Smooth muscle cell (in vitro differentiated cells): ENCODE data around the gene SLC38A10. TPM values are rescaled to one million over a fixed set of nuclear protein-coding genes. Genes with fewer than 3 reads are reported as not detected.
A peak's percentile ranks its signal among the peaks of the same experiment; 100 is the strongest.

ENCODE experiments used
- DNase-seq: peaks from one replicate; lab custom pipeline; 2025; ENCODE audit not compliant: unreplicated experiment; lab: John Stamatoyannopoulos, UW
- H2AFZ ChIP-seq: fragments of 200-600 bp; sonication (generic); 2 replicates; pipeline ENCODE4 v1.6.0; 2016; ENCODE audit warnings: antibody characterized with exemption, low read depth, mild to moderate bottlenecking
- H3F3A ChIP-seq: fragments of 200-600 bp; sonication (generic); 2 replicates; pipeline ENCODE4 v1.6.0; 2017; ENCODE audit warnings: antibody characterized with exemption, low read depth
- H3K27ac ChIP-seq: fragments of 200-600 bp; sonication (generic); 2 replicates; pipeline ENCODE4 v1.5.1; 2016; ENCODE audit warnings: low read depth, mild to moderate bottlenecking
- H3K27me3 ChIP-seq: fragments of 200-600 bp; sonication (generic); 2 replicates; pipeline ENCODE4 v1.6.1; 2016; ENCODE audit warnings: low read depth, mild to moderate bottlenecking
- H3K36me3 ChIP-seq: fragments of 200-600 bp; sonication (generic); 2 replicates; pipeline ENCODE4 v1.5.1; 2016; ENCODE audit warnings: low read depth
- H3K4me1 ChIP-seq: fragments of 200-600 bp; sonication (generic); 2 replicates; pipeline ENCODE4 v1.5.1; 2016; ENCODE audit warnings: low read depth
- H3K4me2 ChIP-seq: fragments of 200-600 bp; sonication (generic); 2 replicates; pipeline ENCODE4 v1.6.0; 2016; ENCODE audit warnings: mild to moderate bottlenecking
- H3K4me3 ChIP-seq: fragments of 200-600 bp; sonication (generic); 2 replicates; pipeline ENCODE4 v1.5.1; 2016; ENCODE audit warnings: mild to moderate bottlenecking
- H3K79me2 ChIP-seq: fragments of 200-600 bp; sonication (generic); 2 replicates; pipeline ENCODE4 v1.6.0; 2016; ENCODE audit warnings: low read depth, mild to moderate bottlenecking
- H3K9ac ChIP-seq: fragments of 200-600 bp; sonication (generic); 2 replicates; pipeline ENCODE4 v1.6.0; 2016; ENCODE audit warnings: low read depth
- H3K9me3 ChIP-seq: fragments of 200-600 bp; sonication (generic); replicated peaks from 2 replicates; pipeline ENCODE4 v1.5.1; 2016; ENCODE audit warnings: low read depth
- H4K20me1 ChIP-seq: fragments of 200-600 bp; sonication (generic); 2 replicates; pipeline ENCODE4 v1.6.0; 2016; ENCODE audit warnings: low read depth
- WGBS: methylation state at CpG from one replicate; pipeline ENCODE4 v1.1.7; 2016; ENCODE audit warnings: low lambda C conversion rate; 5-methylcytosine and 5-hydroxymethylcytosine counted together
- polyA plus RNA-seq: library from polyadenylated mRNA; unstranded; fragments of >200 nt; fragmentation: Nextera tagmentation; extraction: Ambion mirVana; gene quantifications from 2 replicates; pipeline ENCODE4 v1.2.1, GENCODE V29; 2016
- total RNA-seq: library from RNA; depleted of rRNA; stranded (reverse); fragments of >200 nt; gene quantifications from 2 replicates; pipeline ENCODE4 v1.2.3, GENCODE V29; 2014
- TF ChIP-seq, protein P1 (sequence below): fragments of 200-600 bp; sonication (generic); IDR thresholded peaks from 2 replicates; pipeline ENCODE4 v1.5.1; 2017; ENCODE audit warnings: borderline replicate concordance, mild to moderate bottlenecking, antibody characterized with exemption; ENCODE audit not compliant: insufficient read depth, poor library complexity, severe bottlenecking

The SLC38A10 gene
- total and polyA plus RNA-seq, 2 experiments from 2014 or later = 61.6 to 97.1 TPM

DNA sequence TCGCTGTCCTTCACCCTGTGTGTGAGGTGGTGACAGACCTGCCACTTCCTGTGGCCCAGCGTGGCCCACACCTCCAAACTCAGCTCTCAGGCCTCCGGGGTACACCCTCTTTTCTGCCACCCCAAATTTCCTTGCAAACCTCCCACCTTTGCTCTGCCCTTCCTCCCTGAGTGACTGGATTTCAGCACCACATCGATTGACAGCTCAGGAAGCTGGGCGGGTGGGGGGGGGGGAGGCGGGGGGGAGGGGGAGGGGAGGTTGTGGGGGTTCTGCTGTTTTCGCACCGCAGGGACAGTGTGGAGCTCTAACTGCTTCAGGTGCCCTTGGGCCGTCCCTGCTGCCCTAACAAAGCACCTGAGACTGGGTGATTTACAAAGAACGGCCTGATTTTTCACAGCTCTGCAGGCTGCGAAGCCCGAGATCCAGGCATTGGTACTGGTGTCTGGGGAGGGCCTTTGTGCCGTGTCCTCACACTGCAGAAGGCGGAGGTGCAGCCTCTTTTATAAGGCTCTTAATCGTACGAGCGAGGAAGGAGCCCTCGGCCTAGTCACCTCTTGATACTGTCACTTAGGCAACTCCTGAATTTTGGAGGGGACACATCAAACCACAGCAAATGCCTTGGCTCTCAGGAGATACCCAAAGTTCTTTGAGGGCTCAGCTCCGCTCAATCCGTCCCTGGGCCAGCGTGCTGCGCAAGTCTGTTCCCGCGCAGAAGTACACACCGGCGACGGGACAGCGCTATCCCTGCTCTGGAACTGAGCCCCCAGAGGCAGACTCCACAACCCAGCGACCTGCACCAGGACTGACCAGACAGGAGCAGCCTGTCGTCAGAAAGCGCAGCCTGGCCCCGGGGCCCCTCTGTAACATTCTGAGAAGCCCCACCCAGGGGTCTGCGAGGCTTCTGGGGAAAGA lies 52.4 kb downstream of the SLC38A10 start:
- WGBS = 85% methylated on average over 30 of the region's 33 CpGs
- peaks cover 7% of the 10 kb centered on the region for H3K4me1 ChIP-seq
- H3K27me3 ChIP-seq = no peaks in the 10 kb centered on the region
- no peak for DNase-seq
- peaks cover 6% of the 10 kb centered on the region for H3F3A ChIP-seq
- H3K36me3 ChIP-seq = no peaks in the 10 kb centered on the region
- H3K9ac ChIP-seq = no peak overlapping the region
- no peaks in the 10 kb centered on the region for H3K9me3 ChIP-seq
- TF ChIP-seq, protein P1, sequence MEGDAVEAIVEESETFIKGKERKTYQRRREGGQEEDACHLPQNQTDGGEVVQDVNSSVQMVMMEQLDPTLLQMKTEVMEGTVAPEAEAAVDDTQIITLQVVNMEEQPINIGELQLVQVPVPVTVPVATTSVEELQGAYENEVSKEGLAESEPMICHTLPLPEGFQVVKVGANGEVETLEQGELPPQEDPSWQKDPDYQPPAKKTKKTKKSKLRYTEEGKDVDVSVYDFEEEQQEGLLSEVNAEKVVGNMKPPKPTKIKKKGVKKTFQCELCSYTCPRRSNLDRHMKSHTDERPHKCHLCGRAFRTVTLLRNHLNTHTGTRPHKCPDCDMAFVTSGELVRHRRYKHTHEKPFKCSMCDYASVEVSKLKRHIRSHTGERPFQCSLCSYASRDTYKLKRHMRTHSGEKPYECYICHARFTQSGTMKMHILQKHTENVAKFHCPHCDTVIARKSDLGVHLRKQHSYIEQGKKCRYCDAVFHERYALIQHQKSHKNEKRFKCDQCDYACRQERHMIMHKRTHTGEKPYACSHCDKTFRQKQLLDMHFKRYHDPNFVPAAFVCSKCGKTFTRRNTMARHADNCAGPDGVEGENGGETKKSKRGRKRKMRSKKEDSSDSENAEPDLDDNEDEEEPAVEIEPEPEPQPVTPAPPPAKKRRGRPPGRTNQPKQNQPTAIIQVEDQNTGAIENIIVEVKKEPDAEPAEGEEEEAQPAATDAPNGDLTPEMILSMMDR = no peak
- H2AFZ ChIP-seq = no peak overlapping the region
- no peak overlapping the region for H3K4me2 ChIP-seq
- H3K4me3 ChIP-seq = no peak overlapping the region
- peaks cover 26% of the 10 kb centered on the region for H3K79me2 ChIP-seq
- peaks cover 16% of the 10 kb centered on the region for H4K20me1 ChIP-seq
- no peak overlapping the region for H3K27ac ChIP-seq

DNA sequence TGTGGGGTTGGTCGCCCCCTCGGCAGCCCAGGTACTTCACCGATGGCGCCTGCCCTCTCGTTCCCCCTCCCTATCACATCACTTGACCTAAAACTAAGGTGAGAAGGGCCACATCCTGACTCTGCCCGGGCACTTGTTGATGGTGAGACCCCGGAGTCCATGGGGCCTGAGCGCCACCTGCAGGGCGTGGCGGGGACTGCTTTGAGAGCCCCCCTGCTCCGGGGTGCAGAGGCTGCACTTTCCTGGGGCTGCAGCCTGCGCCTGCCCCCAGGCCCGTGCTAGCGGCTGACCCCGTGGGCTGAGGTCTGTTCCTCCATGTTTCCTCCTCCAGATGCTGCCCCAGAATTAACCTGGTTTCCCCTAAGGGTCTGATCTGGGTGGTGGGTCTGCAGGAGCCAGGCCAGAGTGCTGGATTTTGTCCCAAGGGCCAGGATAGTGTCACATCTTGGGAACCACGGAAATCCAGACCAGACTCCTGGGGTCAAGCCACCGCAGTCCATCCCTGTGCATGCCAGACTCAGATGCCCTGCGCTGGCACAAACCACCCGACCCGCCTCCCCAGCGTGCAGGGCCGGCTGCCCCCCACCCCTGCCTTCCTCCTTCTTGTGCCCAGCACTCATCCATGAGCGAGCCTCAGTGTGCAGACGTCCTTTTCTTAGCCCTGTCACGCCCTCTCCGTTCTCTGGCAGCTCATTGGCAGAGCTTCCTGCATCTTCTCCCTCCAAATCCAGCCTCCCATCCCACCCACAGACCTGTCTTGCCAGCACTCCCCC lies 53.3 kb downstream of the SLC38A10 start:
- H3K27ac ChIP-seq = no peak overlapping the region
- no peaks in the 10 kb centered on the region for H3K27me3 ChIP-seq
- H3K9ac ChIP-seq = no peak overlapping the region
- H3K4me2 ChIP-seq = no peak overlapping the region
- peaks cover 7% of the 10 kb centered on the region for H3K4me1 ChIP-seq
- peaks cover 35% of the 10 kb centered on the region for H3K79me2 ChIP-seq
- H3K4me3 ChIP-seq = no peak overlapping the region
- 60% methylated on average over 22 of the region's 26 CpGs for WGBS
- H3K36me3 ChIP-seq = no peaks in the 10 kb centered on the region
- H3F3A ChIP-seq = peaks cover 6% of the 10 kb centered on the region
- peaks cover 21% of the 10 kb centered on the region for H4K20me1 ChIP-seq
- no peaks in the 10 kb centered on the region for H3K9me3 ChIP-seq
- TF ChIP-seq, protein P1 = peak; percentile 77
- H2AFZ ChIP-seq = no peak overlapping the region
- DNase-seq = peak; percentile 11

- Histone ChIP-seq H3K36me3 (no peaks in the 10 kb centered on the region), H4K20me1 (peaks cover 27% of the 10 kb centered on the region), H3K4me1 (peaks cover 7% of the 10 kb centered on the region), H2AFZ (no peak overlapping the region), H3K9me3 (no peaks in the 10 kb centered on the region), H3F3A (peaks cover 6% of the 10 kb centered on the region), H3K27ac (no peak overlapping the region), H3K9ac (no peak overlapping the region), H3K27me3 (no peaks in the 10 kb centered on the region), H3K4me2 (no peak overlapping the region), H3K4me3 (no peak overlapping the region), H3K79me2 (peaks cover 36% of the 10 kb centered on the region)
- WGBS = 96% methylated on average over 10 of the region's 10 CpGs
- DNase-seq = no peak
- TF ChIP-seq, protein P1 = no peak
Measured at GRCh38 chr17:81241203-81241602, 53.9 kb downstream of the SLC38A10 start.
